ENCODE data around the gene SMAD3. TPM values are rescaled to one million over a fixed set of nuclear protein-coding genes. Genes with fewer than 3 reads are reported as not detected.

The SMAD3 gene
- total and polyA plus RNA-seq, 2 of the 4 experiments (the other 2 are of a cell fraction): 71.0 to 177 TPM

GRCh38 chr15:67207555-67208207 is 142.3 kb downstream of the SMAD3 start:
- no peak overlapping the region for H3K4me2 ChIP-seq (ENCODE audit: low read depth, low read length)
- H3K27ac ChIP-seq (ENCODE audit: insufficient read depth, low read length): no peak overlapping the region
- H4K20me1 ChIP-seq (ENCODE audit: insufficient read depth, low read length): no peaks in the 10 kb centered on the region
- POLR2A ChIA-PET (ENCODE audit: unreplicated experiment): no interaction called here
- in situ Hi-C loops (cut with MboI; ENCODE audit: low sequenced_read_pairs): no loop called here
- H2BK20ac ChIP-seq (ENCODE audit: low read depth, low read length): no peak overlapping the region
- no peak overlapping the region for H4K91ac ChIP-seq (ENCODE audit: insufficient read depth, low read depth, low read length)
- H4K5ac ChIP-seq (ENCODE audit: low read depth, low read length): no peak overlapping the region
- no peaks in the 10 kb centered on the region for H3K9me3 ChIP-seq (ENCODE audit: control insufficient read depth, insufficient read depth, low read length)
- H2AFZ ChIP-seq (replicated peaks; ENCODE audit: low read length, poor library complexity): no peak overlapping the region
- no CpG with 5 or more reads among the region's 3 CpGs for WGBS, 2 experiments (ENCODE audit: extremely low coverage in 2 of 2, insufficient read length in 1 of 2)
- peaks cover 4% of the 10 kb centered on the region for H3K36me3 ChIP-seq (ENCODE audit: control insufficient read depth, insufficient read depth, low read length)
- H2BK5ac ChIP-seq (ENCODE audit: low read depth, low read length, poor library complexity, severe bottlenecking): no peak overlapping the region
- no peak overlapping the region for H4K8ac ChIP-seq (ENCODE audit: low read depth in 2 of 2, low read length in 2 of 2)
- CTCF ChIA-PET: no interaction called here
- no peak overlapping the region for H3K14ac ChIP-seq (replicated peaks; ENCODE audit: low read depth, low read length)
- H2BK120ac ChIP-seq (ENCODE audit: low read depth, low read length): no peak overlapping the region
- H3K9me1 ChIP-seq (ENCODE audit: insufficient read depth, low read length): peaks cover 3% of the 10 kb centered on the region; the same call in 1 of the 2 replicates
- TF ChIP-seq RCOR1 (IDR thresholded peaks at IDR 0.05; ENCODE audit: insufficient replicate concordance, low read length) (no peak), MXI1 (IDR thresholded peaks at IDR 0.05; ENCODE audit: borderline replicate concordance, low read depth, low read length) (no peak), SMC3 (IDR thresholded peaks at IDR 0.05; ENCODE audit: low read depth, low read length) (no peak), ELK1 (IDR thresholded peaks at IDR 0.05; ENCODE audit: borderline replicate concordance, low read depth, low read length) (no peak), FOS (IDR thresholded peaks at IDR 0.05; ENCODE audit: low read depth, low read length) (no peak), RFX5 (IDR thresholded peaks at IDR 0.05; ENCODE audit: low read depth, low read length) (no peak), NFE2L2 (IDR thresholded peaks at IDR 0.05; ENCODE audit: low read depth, low read length) (no peak), CTCF (conservative IDR thresholded peaks at IDR 0.05; ENCODE audit: low read depth, low read length) (no peak), MAZ (IDR thresholded peaks at IDR 0.05; ENCODE audit: borderline replicate concordance, low read depth, low read length) (no peak), POLR2A (IDR thresholded peaks at IDR 0.05; ENCODE audit: low read depth, low read length) (no peak)
- TF ChIP-seq, protein P1, sequence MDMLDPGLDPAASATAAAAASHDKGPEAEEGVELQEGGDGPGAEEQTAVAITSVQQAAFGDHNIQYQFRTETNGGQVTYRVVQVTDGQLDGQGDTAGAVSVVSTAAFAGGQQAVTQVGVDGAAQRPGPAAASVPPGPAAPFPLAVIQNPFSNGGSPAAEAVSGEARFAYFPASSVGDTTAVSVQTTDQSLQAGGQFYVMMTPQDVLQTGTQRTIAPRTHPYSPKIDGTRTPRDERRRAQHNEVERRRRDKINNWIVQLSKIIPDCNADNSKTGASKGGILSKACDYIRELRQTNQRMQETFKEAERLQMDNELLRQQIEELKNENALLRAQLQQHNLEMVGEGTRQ (IDR thresholded peaks at IDR 0.05; ENCODE audit: low read depth, low read length): no peak
- intact Hi-C loops (cut with micrococcal nuclease): no loop called here
- H3K9ac ChIP-seq (ENCODE audit: low read depth, low read length): no peak overlapping the region
- no peak overlapping the region for H3K18ac ChIP-seq (ENCODE audit: low read depth, low read length)
- DNase-seq (no peak), ATAC-seq (ENCODE audit: low read depth) (no peak)
- no peak overlapping the region for H3K56ac ChIP-seq (ENCODE audit: extremely low read depth, insufficient read depth, low read length)
- no peak overlapping the region for H2AK9ac ChIP-seq (replicated peaks; ENCODE audit: low read depth, low read length, poor library complexity)
- peaks cover under 1 to 6% of the 10 kb centered on the region in 2 experiments; a peak in 1 of 4 replicates for H3K79me1 ChIP-seq (ENCODE audit: low read depth in 1 of 2, low read length in 2 of 2)
- peaks cover under 1% of the 10 kb centered on the region; the same call in 1 of the 2 replicates for H3K4me1 ChIP-seq (ENCODE audit: control insufficient read depth, insufficient read depth, low read length)
- H3K4me3 ChIP-seq (ENCODE audit: insufficient read depth, low read depth, low read length): no peak overlapping the region
- dilution Hi-C loops (cut with HindIII; ENCODE audit: low sequenced_read_pairs, unreplicated experiment): no loop called here
- H3K27me3 ChIP-seq (ENCODE audit: control insufficient read depth, insufficient read depth, low read length): no peaks in the 10 kb centered on the region
- H2AK5ac ChIP-seq (ENCODE audit: low read depth, low read length): no peak overlapping the region
- H2BK15ac ChIP-seq (ENCODE audit: low read depth, low read length): no peak overlapping the region
- no TSS peak for BruUV-seq (replicated peaks)
- no peak overlapping the region for H3K23ac ChIP-seq (ENCODE audit: low read depth, low read length)
- H3K4ac ChIP-seq (ENCODE audit: low read depth, low read length): no peak overlapping the region
